ENCODE results near the gene TRDN.

The TRDN gene

GRCh38 chr6:123439371-123439770 is 197.4 kb downstream of the TRDN start:
- Histone ChIP-seq H3K27me3 (ENCODE audit: insufficient read depth, low read length) (no peaks in the 10 kb centered on the region), H3K4me3 (ENCODE audit: low read length) (no peak overlapping the region), H3K9me3 (ENCODE audit: low read length) (no peaks in the 10 kb centered on the region), H2AFZ (ENCODE audit: low read depth, low read length) (no peak overlapping the region), H3K4me1 (ENCODE audit: insufficient read depth, low read length) (no peaks in the 10 kb centered on the region), H3K36me3 (ENCODE audit: insufficient read depth, low read length) (no peaks in the 10 kb centered on the region)

- Histone ChIP-seq H3K36me3 (ENCODE audit: insufficient read depth, low read length) (no peaks in the 10 kb centered on the region), H2AFZ (ENCODE audit: low read depth, low read length) (no peak overlapping the region), H3K27me3 (ENCODE audit: insufficient read depth, low read length) (no peaks in the 10 kb centered on the region), H3K9me3 (ENCODE audit: low read length) (no peaks in the 10 kb centered on the region), H3K4me3 (ENCODE audit: low read length) (no peak overlapping the region), H3K4me1 (ENCODE audit: insufficient read depth, low read length) (no peaks in the 10 kb centered on the region)
Observed at GRCh38 chr6:123434186-123434585, 202.6 kb downstream of the TRDN start.

- no peaks in the 10 kb centered on the region for H3K4me1 ChIP-seq (ENCODE audit: insufficient read depth, low read length)
- no peak overlapping the region for H2AFZ ChIP-seq (ENCODE audit: low read depth, low read length)
- no peak overlapping the region for H3K4me3 ChIP-seq (ENCODE audit: low read length)
- H3K9me3 ChIP-seq (ENCODE audit: low read length): no peaks in the 10 kb centered on the region
- H3K36me3 ChIP-seq (ENCODE audit: insufficient read depth, low read length): no peaks in the 10 kb centered on the region
- no peaks in the 10 kb centered on the region for H3K27me3 ChIP-seq (ENCODE audit: insufficient read depth, low read length)
Observed at GRCh38 chr6:123430970-123431369, 205.8 kb downstream of the TRDN start.

- Histone ChIP-seq H3K4me1 (ENCODE audit: insufficient read depth, low read length) (no peaks in the 10 kb centered on the region), H2AFZ (ENCODE audit: low read depth, low read length) (no peak overlapping the region), H3K4me3 (ENCODE audit: low read length) (no peak overlapping the region)
Observed at GRCh38 chr6:123427008-123427407, 209.7 kb downstream of the TRDN start.

GRCh38 chr6:123423130-123423529 is 213.6 kb downstream of the TRDN start:
- Histone ChIP-seq H2AFZ (ENCODE audit: low read depth, low read length) (no peak overlapping the region), H3K9me3 (ENCODE audit: low read length) (no peaks in the 10 kb centered on the region), H3K4me3 (ENCODE audit: low read length) (no peak overlapping the region), H3K4me1 (ENCODE audit: insufficient read depth, low read length) (no peaks in the 10 kb centered on the region), H3K27me3 (ENCODE audit: insufficient read depth, low read length) (no peaks in the 10 kb centered on the region), H3K36me3 (ENCODE audit: insufficient read depth, low read length) (no peaks in the 10 kb centered on the region)

More at GRCh38 chr6:123427008-123427407, 209.7 kb downstream of the TRDN start:
- Histone ChIP-seq H3K9me3 (ENCODE audit: low read length) (no peaks in the 10 kb centered on the region), H3K36me3 (ENCODE audit: insufficient read depth, low read length) (no peaks in the 10 kb centered on the region), H3K27me3 (ENCODE audit: insufficient read depth, low read length) (no peaks in the 10 kb centered on the region)

- no peaks in the 10 kb centered on the region for H3K9me3 ChIP-seq (ENCODE audit: low read length)
- H3K27me3 ChIP-seq (ENCODE audit: insufficient read depth, low read length): no peaks in the 10 kb centered on the region
- no peak overlapping the region for H3K4me3 ChIP-seq (ENCODE audit: low read length)
- peaks cover 10% of the 10 kb centered on the region for H3K4me1 ChIP-seq (ENCODE audit: insufficient read depth, low read length)
- no peaks in the 10 kb centered on the region for H3K36me3 ChIP-seq (ENCODE audit: insufficient read depth, low read length)
- H2AFZ ChIP-seq (ENCODE audit: low read depth, low read length): peak overlapping the region; percentile 29
Observed at GRCh38 chr6:123420512-123420911, 216.2 kb downstream of the TRDN start.

GRCh38 chr6:123418071-123418470 is 218.7 kb downstream of the TRDN start:
- no peaks in the 10 kb centered on the region for H3K27me3 ChIP-seq (ENCODE audit: insufficient read depth, low read length)
- H3K9me3 ChIP-seq (ENCODE audit: low read length): no peaks in the 10 kb centered on the region
- H3K4me1 ChIP-seq (ENCODE audit: insufficient read depth, low read length): peaks cover 10% of the 10 kb centered on the region

GRCh38 chr6:123417535-123417934 is 219.2 kb downstream of the TRDN start:
- peaks cover 10% of the 10 kb centered on the region for H3K4me1 ChIP-seq (ENCODE audit: insufficient read depth, low read length)
- H3K36me3 ChIP-seq (ENCODE audit: insufficient read depth, low read length): no peaks in the 10 kb centered on the region
- H3K4me3 ChIP-seq (ENCODE audit: low read length): no peak overlapping the region
- no peaks in the 10 kb centered on the region for H3K27me3 ChIP-seq (ENCODE audit: insufficient read depth, low read length)
- peak overlapping the region; percentile 78 for H2AFZ ChIP-seq (ENCODE audit: low read depth, low read length)
- no peaks in the 10 kb centered on the region for H3K9me3 ChIP-seq (ENCODE audit: low read length)

More at GRCh38 chr6:123418071-123418470, 218.7 kb downstream of the TRDN start:
- H3K4me3 ChIP-seq (ENCODE audit: low read length): no peak overlapping the region
- peak overlapping the region; percentile 78 for H2AFZ ChIP-seq (ENCODE audit: low read depth, low read length)
- H3K36me3 ChIP-seq (ENCODE audit: insufficient read depth, low read length): no peaks in the 10 kb centered on the region

GRCh38 chr6:123415844-123416468 is 220.8 kb downstream of the TRDN start:
- H3K36me3 ChIP-seq (ENCODE audit: insufficient read depth, low read length): no peaks in the 10 kb centered on the region
- no peaks in the 10 kb centered on the region for H3K27me3 ChIP-seq (ENCODE audit: insufficient read depth, low read length)
- no peaks in the 10 kb centered on the region for H3K9me3 ChIP-seq (ENCODE audit: low read length)
- no peak overlapping the region for H3K4me3 ChIP-seq (ENCODE audit: low read length)
- H2AFZ ChIP-seq (ENCODE audit: low read depth, low read length): no peak overlapping the region
- peaks cover 10% of the 10 kb centered on the region for H3K4me1 ChIP-seq (ENCODE audit: insufficient read depth, low read length)

GRCh38 chr6:123404975-123405374 is 231.8 kb downstream of the TRDN start:
- H3K36me3 ChIP-seq (ENCODE audit: insufficient read depth, low read length): no peaks in the 10 kb centered on the region
- no peak overlapping the region for H3K4me3 ChIP-seq (ENCODE audit: low read length)
- H3K27me3 ChIP-seq (ENCODE audit: insufficient read depth, low read length): no peaks in the 10 kb centered on the region
- H3K9me3 ChIP-seq (ENCODE audit: low read length): no peaks in the 10 kb centered on the region
- H3K4me1 ChIP-seq (ENCODE audit: insufficient read depth, low read length): no peaks in the 10 kb centered on the region
- H2AFZ ChIP-seq (ENCODE audit: low read depth, low read length): no peak overlapping the region

GRCh38 chr6:123402052-123402451 is 234.7 kb downstream of the TRDN start:
- Histone ChIP-seq H2AFZ (ENCODE audit: low read depth, low read length) (no peak overlapping the region), H3K9me3 (ENCODE audit: low read length) (no peaks in the 10 kb centered on the region), H3K36me3 (ENCODE audit: insufficient read depth, low read length) (no peaks in the 10 kb centered on the region), H3K4me3 (ENCODE audit: low read length) (no peak overlapping the region), H3K4me1 (ENCODE audit: insufficient read depth, low read length) (no peaks in the 10 kb centered on the region), H3K27me3 (ENCODE audit: insufficient read depth, low read length) (no peaks in the 10 kb centered on the region)

GRCh38 chr6:123398072-123398471 is 238.7 kb downstream of the TRDN start:
- H3K27me3 ChIP-seq (ENCODE audit: insufficient read depth, low read length): no peaks in the 10 kb centered on the region
- H2AFZ ChIP-seq (ENCODE audit: low read depth, low read length): no peak overlapping the region
- H3K4me3 ChIP-seq (ENCODE audit: low read length): no peak overlapping the region
- H3K9me3 ChIP-seq (ENCODE audit: low read length): no peaks in the 10 kb centered on the region
- no peaks in the 10 kb centered on the region for H3K4me1 ChIP-seq (ENCODE audit: insufficient read depth, low read length)
- H3K36me3 ChIP-seq (ENCODE audit: insufficient read depth, low read length): no peaks in the 10 kb centered on the region

- no peaks in the 10 kb centered on the region for H3K27me3 ChIP-seq (ENCODE audit: insufficient read depth, low read length)
Observed at GRCh38 chr6:123393331-123393730, 243.4 kb downstream of the TRDN start.

GRCh38 chr6:123383718-123384117 is 253.0 kb downstream of the TRDN start:
- Histone ChIP-seq H3K27me3 (ENCODE audit: insufficient read depth, low read length) (no peaks in the 10 kb centered on the region), H2AFZ (ENCODE audit: low read depth, low read length) (no peak overlapping the region), H3K9me3 (ENCODE audit: low read length) (no peaks in the 10 kb centered on the region), H3K4me1 (ENCODE audit: insufficient read depth, low read length) (no peaks in the 10 kb centered on the region), H3K4me3 (ENCODE audit: low read length) (no peak overlapping the region), H3K36me3 (ENCODE audit: insufficient read depth, low read length) (no peaks in the 10 kb centered on the region)

More at GRCh38 chr6:123393331-123393730, 243.4 kb downstream of the TRDN start:
- Histone ChIP-seq H3K36me3 (ENCODE audit: insufficient read depth, low read length) (no peaks in the 10 kb centered on the region), H3K4me3 (ENCODE audit: low read length) (no peak overlapping the region), H3K9me3 (ENCODE audit: low read length) (no peaks in the 10 kb centered on the region), H2AFZ (ENCODE audit: low read depth, low read length) (no peak overlapping the region), H3K4me1 (ENCODE audit: insufficient read depth, low read length) (no peaks in the 10 kb centered on the region)

Data from neuron (in vitro differentiated cells).